Panc1 (cell line): Measurements from ENCODE around the gene GRAPL.
"Not testable (repeated sequence)": the region's sequence is repeated elsewhere in the genome, so short reads cannot be mapped to it uniquely, and the experiment has no call there.

Source experiments
- POLR2AphosphoS5 ChIP-seq: IDR thresholded peaks from 2 replicates; pipeline ENCODE4 v1.6.1; 2012; ENCODE audit warnings: mild to moderate bottlenecking, low read depth, low read length, moderate library complexity
- TCF7L2 ChIP-seq: IDR thresholded peaks from 2 replicates; pipeline ENCODE4 v1.6.1; 2011; ENCODE audit warnings: mild to moderate bottlenecking, low read depth, low read length, inconsistent platforms
- TF ChIP-seq, protein P1 (sequence below): fragments of 450-650 bp; IDR thresholded peaks from 2 replicates; pipeline ENCODE4 v1.5.1; 2017; ENCODE audit warnings: mild to moderate bottlenecking
- TF ChIP-seq, protein P2 (sequence below), 2 experiments: IDR thresholded peaks; 2 replicates each; pipeline ENCODE4 v1.6.1; 2011 to 2012; ENCODE audit warnings: low read depth in 2 of 2, control low read depth in 1 of 2, low read length in 1 of 2, mild to moderate bottlenecking in 1 of 2, moderate library complexity in 1 of 2; ENCODE audit not compliant: insufficient read depth in 1 of 2

DNA sequence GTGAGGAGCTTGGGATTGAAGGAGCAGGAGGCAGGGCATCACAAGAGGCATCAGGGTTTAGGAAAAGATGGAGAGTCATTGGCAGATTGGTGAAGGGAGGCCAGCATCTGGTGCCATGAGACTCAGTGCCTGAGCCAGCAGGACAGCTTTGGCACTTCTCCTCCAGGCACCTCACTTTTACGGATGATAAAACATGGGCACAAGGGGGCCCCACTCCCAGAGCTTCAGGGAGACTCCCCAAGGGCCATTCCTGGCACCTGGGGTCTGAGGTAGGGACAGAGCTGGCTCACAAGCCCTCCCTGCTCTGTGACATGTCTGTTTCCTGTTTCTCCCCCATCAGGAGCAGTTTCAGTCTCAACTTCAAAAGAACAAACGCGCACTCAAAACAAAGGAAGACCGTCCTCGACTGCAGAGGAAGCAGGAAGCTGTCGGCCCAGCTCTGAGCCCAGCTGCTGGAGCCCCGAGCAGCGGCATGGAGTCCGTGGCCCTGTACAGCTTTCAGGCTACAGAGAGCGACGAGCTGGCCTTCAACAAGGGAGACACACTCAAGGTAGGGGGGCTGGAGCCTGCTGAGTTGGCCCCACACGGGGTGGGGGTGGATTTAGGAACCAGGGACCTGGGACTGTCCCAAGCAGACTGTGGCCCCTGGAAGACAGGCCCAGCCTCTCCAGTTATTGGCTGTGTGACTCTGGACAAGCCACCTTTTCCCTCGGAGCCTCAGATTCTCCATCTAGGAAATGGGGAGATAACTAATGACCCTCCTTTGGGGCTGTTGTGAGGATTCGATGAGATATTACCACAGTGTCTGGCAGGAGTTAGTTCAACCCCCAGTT, at the start of gene GRAPL:
- TF ChIP-seq, protein P1, sequence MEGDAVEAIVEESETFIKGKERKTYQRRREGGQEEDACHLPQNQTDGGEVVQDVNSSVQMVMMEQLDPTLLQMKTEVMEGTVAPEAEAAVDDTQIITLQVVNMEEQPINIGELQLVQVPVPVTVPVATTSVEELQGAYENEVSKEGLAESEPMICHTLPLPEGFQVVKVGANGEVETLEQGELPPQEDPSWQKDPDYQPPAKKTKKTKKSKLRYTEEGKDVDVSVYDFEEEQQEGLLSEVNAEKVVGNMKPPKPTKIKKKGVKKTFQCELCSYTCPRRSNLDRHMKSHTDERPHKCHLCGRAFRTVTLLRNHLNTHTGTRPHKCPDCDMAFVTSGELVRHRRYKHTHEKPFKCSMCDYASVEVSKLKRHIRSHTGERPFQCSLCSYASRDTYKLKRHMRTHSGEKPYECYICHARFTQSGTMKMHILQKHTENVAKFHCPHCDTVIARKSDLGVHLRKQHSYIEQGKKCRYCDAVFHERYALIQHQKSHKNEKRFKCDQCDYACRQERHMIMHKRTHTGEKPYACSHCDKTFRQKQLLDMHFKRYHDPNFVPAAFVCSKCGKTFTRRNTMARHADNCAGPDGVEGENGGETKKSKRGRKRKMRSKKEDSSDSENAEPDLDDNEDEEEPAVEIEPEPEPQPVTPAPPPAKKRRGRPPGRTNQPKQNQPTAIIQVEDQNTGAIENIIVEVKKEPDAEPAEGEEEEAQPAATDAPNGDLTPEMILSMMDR = not testable (repeated sequence)
- not testable (repeated sequence) for TF ChIP-seq TCF7L2, POLR2AphosphoS5
- TF ChIP-seq, protein P2, sequence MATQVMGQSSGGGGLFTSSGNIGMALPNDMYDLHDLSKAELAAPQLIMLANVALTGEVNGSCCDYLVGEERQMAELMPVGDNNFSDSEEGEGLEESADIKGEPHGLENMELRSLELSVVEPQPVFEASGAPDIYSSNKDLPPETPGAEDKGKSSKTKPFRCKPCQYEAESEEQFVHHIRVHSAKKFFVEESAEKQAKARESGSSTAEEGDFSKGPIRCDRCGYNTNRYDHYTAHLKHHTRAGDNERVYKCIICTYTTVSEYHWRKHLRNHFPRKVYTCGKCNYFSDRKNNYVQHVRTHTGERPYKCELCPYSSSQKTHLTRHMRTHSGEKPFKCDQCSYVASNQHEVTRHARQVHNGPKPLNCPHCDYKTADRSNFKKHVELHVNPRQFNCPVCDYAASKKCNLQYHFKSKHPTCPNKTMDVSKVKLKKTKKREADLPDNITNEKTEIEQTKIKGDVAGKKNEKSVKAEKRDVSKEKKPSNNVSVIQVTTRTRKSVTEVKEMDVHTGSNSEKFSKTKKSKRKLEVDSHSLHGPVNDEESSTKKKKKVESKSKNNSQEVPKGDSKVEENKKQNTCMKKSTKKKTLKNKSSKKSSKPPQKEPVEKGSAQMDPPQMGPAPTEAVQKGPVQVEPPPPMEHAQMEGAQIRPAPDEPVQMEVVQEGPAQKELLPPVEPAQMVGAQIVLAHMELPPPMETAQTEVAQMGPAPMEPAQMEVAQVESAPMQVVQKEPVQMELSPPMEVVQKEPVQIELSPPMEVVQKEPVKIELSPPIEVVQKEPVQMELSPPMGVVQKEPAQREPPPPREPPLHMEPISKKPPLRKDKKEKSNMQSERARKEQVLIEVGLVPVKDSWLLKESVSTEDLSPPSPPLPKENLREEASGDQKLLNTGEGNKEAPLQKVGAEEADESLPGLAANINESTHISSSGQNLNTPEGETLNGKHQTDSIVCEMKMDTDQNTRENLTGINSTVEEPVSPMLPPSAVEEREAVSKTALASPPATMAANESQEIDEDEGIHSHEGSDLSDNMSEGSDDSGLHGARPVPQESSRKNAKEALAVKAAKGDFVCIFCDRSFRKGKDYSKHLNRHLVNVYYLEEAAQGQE (IDR thresholded peaks at IDR 0.05; ENCODE audit: insufficient read depth in 1 of 2, low read depth in 2 of 2, low read length in 1 of 2) = not testable (repeated sequence)
